Vagina (tissue), 2 donors: Measurements from ENCODE around the gene KRTAP5-2. TPM values are rescaled to one million over a fixed set of nuclear protein-coding genes. Genes with fewer than 3 reads are reported as not detected.
"Not testable (repeated sequence)": the region's sequence is repeated elsewhere in the genome, so short reads cannot be mapped to it uniquely, and the experiment has no call there.

Experiments
- DNase-seq, 2 donors: peaks; one replicate each; pipeline ENCODE4 v3.0.0-alpha.2; 2017; ENCODE audit errors: extremely low spot score in 2 of 2
- H3K27ac ChIP-seq: fragments of 200-600 bp; sonication (generic); one replicate; pipeline ENCODE4 v1.5.1; 2019
- H3K27me3 ChIP-seq: fragments of 200-600 bp; sonication (generic); one replicate; pipeline ENCODE4 v1.5.1; 2019
- H3K36me3 ChIP-seq, 2 donors: fragments of 200-600 bp; sonication (generic); one replicate each; pipeline ENCODE4 v1.5.1; 2017 to 2019
- H3K4me1 ChIP-seq: fragments of 200-600 bp; sonication (generic); one replicate; pipeline ENCODE4 v1.5.1; 2019
- H3K4me3 ChIP-seq, 2 donors: fragments of 200-600 bp; sonication (generic); 1 replicate in 1 of 2; 2 replicates in 1 of 2; pipeline ENCODE4 v1.5.1; 2016 to 2019
- H3K9me3 ChIP-seq: fragments of 200-600 bp; sonication (generic); one replicate; pipeline ENCODE4 v1.5.1; 2019
- CTCF ChIP-seq, 3 experiments: fragments of 450-650 bp in 2 of 3; fragments of 200-600 bp in 1 of 3; sonication (generic) in 1 of 3; IDR thresholded peaks; one replicate each; pipeline ENCODE4 v1.5.1; 2017 to 2019; ENCODE audit warnings: antibody characterized with exemption in 3 of 3, mild to moderate bottlenecking in 2 of 3, moderate library complexity in 2 of 3
- POLR2A ChIP-seq, 2 donors: fragments of 450-650 bp; IDR thresholded peaks; one replicate each; pipeline ENCODE4 v1.6.1; 2017; ENCODE audit warnings: antibody characterized with exemption in 2 of 2, mild to moderate bottlenecking in 2 of 2, moderate library complexity in 2 of 2
- POLR2AphosphoS5 ChIP-seq, 2 donors: sonication (generic); formaldehyde crosslinking; IDR thresholded peaks; one replicate each; pipeline ENCODE4 v1.9.0; 2017; ENCODE audit warnings: antibody characterized with exemption in 2 of 2, mild to moderate bottlenecking in 2 of 2, low read depth in 1 of 2; ENCODE audit not compliant: insufficient read depth in 1 of 2
- intact Hi-C: fragments of 100-400 bp; cut with DNase I; formaldehyde crosslinking; loops from one replicate; pipeline ENCODE4 v1.15.1; 2023
- total RNA-seq: library from RNA; depleted of rRNA; stranded (reverse); fragments of >200 nt; gene quantifications from one replicate; pipeline ENCODE4 v1.2.3, GENCODE V29; 2016

The KRTAP5-2 gene
- total RNA-seq, 1 donor from 2014 or later: not detected

GRCh38 chr11:1597331-1597993 lies 632 bp downstream of the KRTAP5-2 start:
- DNase-seq: no peak
- Histone ChIP-seq H3K9me3 (no peaks in the 10 kb centered on the region), H3K27me3 (no peaks in the 10 kb centered on the region), H3K4me1 (no peaks in the 10 kb centered on the region), H3K27ac (no peak overlapping the region), H3K36me3 (no peaks in the 10 kb centered on the region), H3K4me3 (no peak overlapping the region)
- TF ChIP-seq POLR2AphosphoS5 (IDR thresholded peaks at IDR 0.05; ENCODE audit: insufficient read depth in 1 of 2, low read depth in 1 of 2): no peak
- TF ChIP-seq POLR2A (IDR thresholded peaks at IDR 0.05): no peak
- no peak for TF ChIP-seq CTCF (IDR thresholded peaks at IDR 0.05)
- intact Hi-C loops: no loop called here

- H3K4me1 ChIP-seq, H3K27me3 ChIP-seq, H3K36me3 ChIP-seq, H3K4me3 ChIP-seq, H3K9me3 ChIP-seq, intact Hi-C loops, H3K27ac ChIP-seq, DNase-seq: not testable (repeated sequence)
These were observed 1.4 kb downstream of the KRTAP5-2 start for GRCh38 chr11:1596576-1597121.

GRCh38 chr11:1595994-1596575 lies 2.0 kb downstream of the KRTAP5-2 start:
- H3K4me1 ChIP-seq, DNase-seq, H3K9me3 ChIP-seq, H3K36me3 ChIP-seq, H3K27me3 ChIP-seq, H3K4me3 ChIP-seq, intact Hi-C loops, H3K27ac ChIP-seq: not testable (repeated sequence)

GRCh38 chr11:1592628-1593027 lies 5.5 kb downstream of the KRTAP5-2 start:
- Histone ChIP-seq H3K4me1 (no peaks in the 10 kb centered on the region), H3K9me3 (no peaks in the 10 kb centered on the region), H3K27ac (no peak overlapping the region), H3K4me3 (no peak overlapping the region), H3K36me3 (no peaks in the 10 kb centered on the region), H3K27me3 (no peaks in the 10 kb centered on the region)
- intact Hi-C loops: no loop called here
- no peak for DNase-seq
- TF ChIP-seq POLR2AphosphoS5 (IDR thresholded peaks at IDR 0.05; ENCODE audit: insufficient read depth in 1 of 2, low read depth in 1 of 2) (no peak), POLR2A (IDR thresholded peaks at IDR 0.05) (no peak), CTCF (IDR thresholded peaks at IDR 0.05) (no peak)

GRCh38 chr11:1589996-1590395 lies 8.1 kb downstream of the KRTAP5-2 start:
- Histone ChIP-seq H3K36me3 (no peaks in the 10 kb centered on the region), H3K4me1 (no peaks in the 10 kb centered on the region), H3K9me3 (no peaks in the 10 kb centered on the region), H3K4me3 (no peak overlapping the region), H3K27ac (no peak overlapping the region), H3K27me3 (no peaks in the 10 kb centered on the region)
- TF ChIP-seq POLR2AphosphoS5 (IDR thresholded peaks at IDR 0.05; ENCODE audit: insufficient read depth in 1 of 2, low read depth in 1 of 2): no peak
- no peak for TF ChIP-seq POLR2A (IDR thresholded peaks at IDR 0.05)
- TF ChIP-seq CTCF (IDR thresholded peaks at IDR 0.05): no peak
- DNase-seq: no peak
- intact Hi-C loops: no loop called here

GRCh38 chr11:1589191-1589963 lies 8.7 kb downstream of the KRTAP5-2 start:
- intact Hi-C loops, H3K4me3 ChIP-seq, DNase-seq, H3K36me3 ChIP-seq, H3K27ac ChIP-seq, H3K27me3 ChIP-seq, H3K4me1 ChIP-seq, H3K9me3 ChIP-seq: not testable (repeated sequence)
